Right renal cortex interstitium (tissue), 3 donors: ENCODE results near the gene GABRG3. TPM values are rescaled to one million over a fixed set of nuclear protein-coding genes. Genes with fewer than 3 reads are reported as not detected.

ENCODE experiments used
- DNase-seq, 3 donors: peaks; one replicate each; pipeline ENCODE4 v3.0.0-alpha.2; 2013; ENCODE audit warnings: low read depth in 3 of 3, low spot score in 2 of 3
- polyA plus RNA-seq, 3 donors: library from polyadenylated mRNA; unstranded; fragments of 120-200 nt; gene quantifications; one replicate each; pipeline ENCODE4 v1.2.1, GENCODE V29; 2013; ENCODE audit not compliant: insufficient read length in 3 of 3

Gene GABRG3
- polyA plus RNA-seq, 3 donors, result 0.96 to 2.4 (median 2.2) TPM

DNA sequence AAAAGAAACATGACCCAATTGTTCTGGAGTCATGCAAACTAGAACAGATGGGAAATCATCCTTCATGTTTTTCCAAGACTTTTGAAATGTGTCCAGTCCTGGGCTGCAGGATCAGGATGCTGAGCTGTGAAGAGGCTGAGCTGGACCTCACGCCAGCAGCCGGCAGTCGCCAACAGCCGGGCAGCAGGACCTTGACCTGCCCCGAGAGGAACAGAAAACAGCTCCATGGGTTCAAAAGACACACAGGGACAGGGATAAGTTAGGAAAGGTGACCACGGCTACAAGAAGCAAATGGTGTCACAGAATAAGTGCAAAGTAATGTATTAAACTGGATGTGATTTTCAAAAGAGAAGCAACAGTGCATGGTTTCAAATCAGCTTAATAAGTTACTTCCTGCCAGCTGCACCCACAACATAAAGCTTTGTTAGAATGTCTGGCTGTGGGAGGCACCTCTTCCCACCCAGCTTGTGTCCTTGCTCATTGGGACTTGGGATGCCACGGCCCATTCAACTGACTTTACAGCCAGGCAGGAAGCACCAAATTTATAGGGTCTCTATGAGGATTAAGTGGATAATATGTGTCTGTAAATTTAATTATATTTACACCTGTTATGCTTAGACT, 266.4 kb downstream of the GABRG3 start:
- no peak for DNase-seq

DNA sequence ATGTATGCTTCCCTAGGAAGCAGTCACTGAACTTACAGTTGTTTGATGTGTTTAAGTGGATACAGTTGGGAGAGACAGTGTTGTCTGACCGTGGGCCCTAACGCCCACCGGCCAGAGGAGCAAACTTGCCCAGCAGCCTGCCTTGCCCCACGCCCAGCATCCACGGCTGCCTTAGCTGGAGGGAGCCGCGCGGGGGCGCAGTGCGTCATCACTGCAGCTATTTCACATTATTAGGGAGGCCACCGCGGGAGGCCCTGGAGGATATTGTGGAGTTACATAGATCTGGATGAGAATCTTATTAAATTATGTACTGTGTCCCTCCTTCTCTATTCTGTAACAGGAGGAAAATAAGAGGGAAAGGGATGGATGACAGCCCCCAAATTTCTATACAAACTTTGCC, 267.2 kb downstream of the GABRG3 start:
- no peak for DNase-seq

DNA sequence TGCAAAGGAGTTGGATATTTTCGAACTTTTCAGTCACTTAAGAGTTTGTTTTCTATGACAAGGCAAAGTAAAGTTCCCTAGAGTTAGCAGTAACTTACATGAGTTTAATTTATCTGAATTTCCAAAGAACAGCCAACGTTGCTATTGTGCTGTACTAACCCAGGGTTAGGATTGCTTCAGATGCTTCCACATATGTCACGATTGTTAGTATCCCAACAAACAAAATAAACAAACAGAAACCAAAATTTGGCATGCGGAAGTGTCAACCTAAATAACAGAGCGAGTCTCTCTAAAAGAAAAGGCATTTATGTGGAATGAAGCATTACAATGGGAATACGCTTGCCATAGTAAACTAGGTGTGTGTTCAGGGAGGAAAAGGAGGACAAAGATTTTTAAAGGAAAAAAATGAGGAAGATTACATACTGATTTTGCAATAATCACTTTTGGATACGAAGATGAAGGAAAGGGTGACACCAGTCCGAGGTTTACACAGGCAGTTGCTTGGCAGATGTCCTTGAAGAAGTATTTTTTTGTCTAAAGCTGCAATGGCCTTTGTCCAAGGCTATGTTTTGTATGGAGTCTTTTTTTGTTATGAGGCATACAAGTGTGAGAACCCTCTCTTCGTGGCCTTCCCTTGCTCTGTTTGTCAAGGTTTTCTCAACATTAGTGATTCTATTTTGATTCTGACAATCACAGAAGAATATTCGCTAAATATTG, 267.9 kb downstream of the GABRG3 start:
- DNase-seq, result no peak

DNA sequence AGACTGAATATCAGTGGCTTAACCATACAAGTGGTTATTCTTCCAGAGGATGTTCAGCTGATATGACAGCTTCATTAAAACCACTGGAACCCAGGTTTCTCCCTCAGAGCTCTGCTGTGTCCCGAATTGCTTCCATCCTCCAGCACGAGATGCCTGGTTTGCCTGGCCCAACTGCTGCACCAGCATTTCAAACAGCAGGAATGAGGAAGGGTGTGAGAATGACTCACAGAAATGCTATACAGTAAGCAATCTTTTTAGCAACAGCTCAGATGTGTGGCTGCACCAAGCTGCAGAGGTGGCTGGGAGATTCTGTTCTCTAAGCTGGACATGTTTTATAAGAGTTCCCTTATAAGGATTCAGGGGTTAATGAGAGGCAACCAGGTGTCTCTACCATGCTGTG, 271.0 kb downstream of the GABRG3 start:
- DNase-seq, result no peak

DNA sequence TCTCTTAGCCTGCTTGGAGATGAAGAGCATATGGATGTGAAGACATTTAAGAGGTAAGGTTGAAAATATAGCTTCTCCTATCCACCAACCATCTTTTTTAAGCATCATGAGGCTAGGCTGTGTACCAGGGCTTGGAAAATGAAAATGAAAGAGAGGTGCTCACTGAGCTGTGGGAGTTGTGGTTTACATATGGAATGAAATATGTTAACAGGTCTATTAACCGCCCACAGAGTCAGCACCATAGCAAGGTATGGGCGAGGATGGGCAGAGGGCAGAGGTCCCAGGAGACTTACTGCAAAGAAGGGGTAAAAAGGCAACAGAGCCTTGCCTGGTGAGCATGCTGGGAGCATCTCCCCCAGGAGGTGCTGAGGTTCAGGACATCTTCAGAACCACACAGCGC, 273.1 kb downstream of the GABRG3 start:
- no peak for DNase-seq

DNA sequence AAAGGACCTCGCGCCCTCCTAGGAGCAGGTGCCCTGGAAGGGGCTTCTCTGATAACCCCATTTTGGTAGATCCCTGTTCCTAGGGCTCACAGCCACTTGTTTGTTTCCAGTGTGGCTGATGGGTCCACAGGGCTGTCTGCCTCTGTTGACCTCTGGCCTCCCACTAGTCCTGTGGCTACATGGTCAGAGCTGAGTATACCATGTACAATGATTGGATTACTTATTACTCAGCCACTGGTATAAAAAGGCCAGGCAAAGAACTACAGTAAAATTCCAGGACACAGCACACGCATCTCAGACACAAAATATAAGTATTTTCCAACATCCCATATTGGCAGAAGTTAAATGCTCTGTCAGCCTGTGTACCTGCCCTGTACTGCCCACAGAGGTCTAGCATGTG, 277.3 kb downstream of the GABRG3 start:
- DNase-seq, result no peak

DNA sequence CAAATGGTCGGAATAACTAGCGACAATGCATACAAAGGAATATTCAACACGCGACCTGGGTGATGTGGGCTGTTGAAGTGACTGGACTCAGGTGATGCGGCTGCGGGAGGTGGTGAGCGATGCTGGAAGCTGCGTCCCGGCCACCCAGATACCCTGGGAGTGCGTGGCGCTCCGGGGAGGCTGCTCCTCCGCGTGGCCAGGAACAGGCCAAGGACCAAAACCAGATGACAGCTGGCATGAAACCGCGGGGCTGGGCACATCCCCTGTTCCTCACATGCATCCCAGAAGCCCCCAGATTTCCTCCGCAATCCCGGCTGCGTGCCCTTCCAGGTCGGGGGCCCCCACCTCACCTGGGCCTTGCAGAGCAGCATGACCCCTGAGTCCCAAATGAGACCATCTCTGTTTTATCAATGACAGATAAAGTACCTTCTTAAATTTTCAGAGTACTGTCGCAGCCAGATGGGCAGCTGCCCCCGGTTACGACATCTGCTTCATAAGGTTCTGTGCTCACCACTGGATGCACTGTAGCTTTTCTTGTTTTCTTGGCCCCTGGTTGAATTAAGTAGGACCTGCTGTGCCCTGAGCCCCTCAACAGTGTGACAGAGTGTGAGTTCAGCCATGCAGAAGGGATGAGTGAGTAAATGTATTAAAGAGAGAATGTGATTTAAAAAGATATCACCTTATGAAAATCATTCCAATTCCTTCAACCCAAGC, 278.2 kb downstream of the GABRG3 start:
- no peak for DNase-seq

DNA sequence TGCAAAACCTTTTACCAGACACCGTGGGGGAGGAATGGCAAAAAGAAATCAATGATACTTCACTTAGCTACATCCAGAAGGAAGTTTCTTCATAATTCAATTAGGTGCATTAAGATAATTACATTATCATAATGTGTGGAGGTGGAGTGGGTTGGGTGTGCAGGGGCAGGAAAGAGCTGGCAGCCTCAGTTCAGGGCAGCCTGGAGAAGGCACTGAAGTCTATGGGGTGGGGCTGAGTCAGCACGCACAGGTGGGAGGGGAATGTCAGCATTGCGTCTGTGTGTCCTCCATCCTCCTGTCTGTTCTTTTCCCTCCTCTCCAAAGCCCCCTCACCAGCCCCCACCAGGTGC, 278.8 kb downstream of the GABRG3 start:
- no peak for DNase-seq

DNA sequence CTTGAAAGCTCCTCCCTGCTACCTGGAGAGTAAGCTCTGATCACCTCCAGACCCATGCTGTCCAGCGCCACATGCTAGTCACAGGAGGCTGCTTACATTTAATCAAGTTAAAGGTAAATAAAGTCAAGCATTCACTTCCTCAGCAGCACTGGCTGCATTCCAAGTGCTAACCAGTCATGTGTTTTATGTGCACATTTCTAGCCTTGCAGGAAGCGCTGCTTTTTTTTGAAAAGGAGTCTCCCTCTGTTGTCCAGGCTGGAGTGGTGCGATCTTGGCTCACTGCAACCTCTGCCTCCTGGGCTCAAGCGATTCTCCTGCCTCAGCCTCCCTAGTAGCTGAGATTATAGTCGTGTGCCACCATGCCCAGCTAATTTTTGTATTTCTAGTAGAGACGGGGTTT, 279.2 kb downstream of the GABRG3 start:
- DNase-seq, result no peak

DNA sequence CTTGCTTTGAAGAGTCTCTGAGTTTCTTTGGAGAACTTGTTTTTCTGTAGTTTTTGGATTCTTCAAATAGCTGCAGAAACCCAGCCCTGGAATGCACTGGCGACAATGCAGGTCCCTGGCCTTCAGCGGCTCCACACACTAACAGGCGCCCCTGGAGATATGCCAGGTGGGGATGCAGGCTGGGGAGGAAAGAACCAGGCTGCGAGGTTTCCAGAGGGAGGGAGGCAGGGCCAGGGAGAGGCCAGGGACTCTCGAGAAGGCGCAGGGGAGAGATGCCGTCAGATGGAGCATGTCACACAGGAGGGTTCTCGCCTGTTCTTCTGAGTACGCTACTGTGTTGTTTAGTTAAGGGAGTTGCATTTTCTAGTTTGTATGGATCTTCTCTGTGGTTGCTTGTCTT, 283.1 kb downstream of the GABRG3 start:
- no peak for DNase-seq

DNA sequence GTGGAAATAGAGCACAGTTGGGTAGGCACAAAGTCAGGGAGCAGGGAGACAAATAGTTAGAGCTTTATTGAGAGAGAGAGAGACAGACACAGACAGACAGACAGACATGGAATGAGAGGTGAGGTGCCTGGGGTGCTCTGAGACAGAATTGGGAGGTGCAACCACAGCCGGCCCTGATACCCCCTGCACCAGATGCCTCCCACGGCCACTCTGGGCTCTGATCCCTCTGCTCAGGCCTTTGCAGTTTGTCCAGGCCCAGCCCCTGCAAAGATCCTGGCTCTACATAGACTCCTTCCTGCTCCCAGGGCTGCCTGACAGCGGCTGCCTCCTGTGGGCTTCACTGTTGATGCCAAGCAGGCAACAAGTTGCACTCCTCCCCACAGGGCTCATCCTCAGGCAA, 283.8 kb downstream of the GABRG3 start:
- DNase-seq, result no peak

DNA sequence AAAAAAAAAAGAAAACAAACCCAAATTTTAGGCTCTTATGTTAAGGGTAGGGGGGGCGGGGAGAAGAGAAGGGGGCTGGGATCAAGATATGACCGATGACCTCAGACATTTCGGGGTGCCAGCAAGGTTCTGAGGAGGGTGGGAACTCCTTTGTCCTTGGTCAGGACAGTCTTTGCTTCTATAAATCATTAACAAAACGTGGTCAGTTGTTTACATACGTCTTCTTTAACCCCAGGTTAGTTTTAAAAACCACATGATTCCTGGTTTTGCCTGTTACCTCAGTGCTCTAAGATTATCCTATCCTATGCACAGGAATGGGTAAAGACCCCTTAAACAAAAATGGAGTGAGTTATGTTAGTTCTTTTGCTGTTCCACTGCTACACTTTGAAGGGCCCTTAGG, 285.5 kb downstream of the GABRG3 start:
- DNase-seq, result no peak

DNA sequence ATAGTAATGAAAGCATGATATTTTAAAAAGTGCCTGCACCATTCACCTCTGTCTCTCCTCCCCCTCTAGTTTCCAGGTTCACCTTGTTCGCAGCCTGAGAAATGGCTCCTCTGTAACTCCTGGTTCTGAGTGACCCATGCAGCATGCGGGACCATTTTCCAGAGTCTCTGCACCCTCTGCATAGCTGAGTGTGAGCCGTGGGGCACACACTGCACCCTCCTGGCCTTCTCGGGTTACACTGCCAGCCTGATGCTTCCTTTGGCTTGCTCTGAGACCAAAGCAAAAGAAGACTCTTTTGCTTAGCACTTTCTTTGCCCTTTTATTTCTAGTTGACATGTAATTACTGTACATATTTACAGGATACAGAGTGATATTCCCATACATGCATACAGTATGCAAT, 287.3 kb downstream of the GABRG3 start:
- no peak for DNase-seq

DNA sequence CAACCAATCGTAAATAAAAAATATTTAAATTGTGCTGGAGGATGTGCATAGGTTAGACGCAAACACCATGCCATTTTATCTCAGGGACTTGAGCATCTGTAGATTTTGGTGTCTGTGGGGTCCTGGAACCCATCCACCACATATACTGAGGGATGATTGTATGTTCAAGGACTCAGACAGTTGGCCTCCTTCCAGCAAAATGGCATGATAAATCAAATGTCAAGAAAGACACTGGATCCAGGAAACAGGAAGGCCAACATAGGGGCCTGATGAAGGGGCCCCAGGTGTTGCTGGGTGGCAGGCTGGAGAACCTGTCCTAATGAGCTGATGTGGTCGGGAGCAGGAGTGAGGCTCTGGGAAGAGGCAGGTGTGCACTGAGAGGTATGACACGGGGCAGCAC, 289.5 kb downstream of the GABRG3 start:
- DNase-seq, result no peak

DNA sequence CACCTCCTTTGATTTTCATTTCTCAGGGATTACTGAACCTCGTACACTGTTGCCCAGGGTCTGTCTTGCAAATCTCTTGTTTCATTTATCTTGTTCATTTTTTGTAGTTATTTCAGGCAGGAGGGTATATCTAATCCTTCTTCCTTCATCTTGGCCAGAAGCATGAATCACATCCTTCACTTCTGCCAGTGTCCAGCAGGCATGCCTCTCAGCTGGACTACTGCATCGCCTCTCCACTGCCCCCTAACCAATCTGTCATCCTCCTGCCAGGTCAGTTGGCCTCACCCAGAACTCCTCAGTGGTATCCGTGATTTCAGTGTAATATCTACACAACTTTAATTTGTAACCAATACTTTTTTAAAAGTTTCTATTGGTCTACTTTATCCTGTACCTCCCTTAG, 297.9 kb downstream of the GABRG3 start:
- no peak for DNase-seq

DNA sequence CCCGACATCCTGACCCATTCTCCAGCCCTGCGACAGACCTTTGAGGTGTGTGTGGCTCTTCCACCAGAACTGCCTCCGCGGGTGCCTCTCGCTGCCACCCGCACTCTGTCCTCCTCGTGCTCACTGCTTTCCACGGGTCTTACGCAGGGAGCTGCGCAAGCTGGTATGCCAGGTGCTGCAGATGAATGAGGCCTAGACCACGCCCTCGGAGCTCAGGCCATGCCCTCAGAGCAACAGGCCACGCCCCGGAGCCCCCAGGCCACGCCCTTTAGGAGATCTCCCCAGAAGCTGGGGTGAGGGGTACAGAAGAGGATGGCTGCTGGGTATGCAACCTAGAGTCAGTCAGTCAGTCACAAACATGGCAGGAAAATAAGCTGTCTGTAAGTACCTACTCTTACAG, 300.3 kb downstream of the GABRG3 start:
- no peak for DNase-seq

DNA sequence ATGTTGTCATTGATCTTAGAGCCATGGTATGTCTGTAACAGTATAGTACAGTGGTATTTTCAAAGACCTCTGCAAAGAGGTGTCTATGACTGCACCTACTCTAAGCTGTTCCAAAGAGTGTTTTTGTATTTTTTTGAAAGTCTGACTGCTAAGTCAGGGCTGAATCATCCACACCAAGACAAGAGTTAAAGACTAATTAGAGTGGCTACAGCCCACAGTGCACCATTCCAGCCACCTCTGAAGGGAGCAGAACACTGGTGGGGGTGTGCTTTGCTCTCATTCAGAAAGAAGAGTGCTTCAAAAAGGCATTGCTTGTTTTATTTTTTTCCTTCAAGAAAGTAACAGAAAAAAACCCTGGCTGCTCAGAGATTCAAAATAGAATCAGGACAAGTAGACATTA, 301.4 kb downstream of the GABRG3 start:
- no peak for DNase-seq

DNA sequence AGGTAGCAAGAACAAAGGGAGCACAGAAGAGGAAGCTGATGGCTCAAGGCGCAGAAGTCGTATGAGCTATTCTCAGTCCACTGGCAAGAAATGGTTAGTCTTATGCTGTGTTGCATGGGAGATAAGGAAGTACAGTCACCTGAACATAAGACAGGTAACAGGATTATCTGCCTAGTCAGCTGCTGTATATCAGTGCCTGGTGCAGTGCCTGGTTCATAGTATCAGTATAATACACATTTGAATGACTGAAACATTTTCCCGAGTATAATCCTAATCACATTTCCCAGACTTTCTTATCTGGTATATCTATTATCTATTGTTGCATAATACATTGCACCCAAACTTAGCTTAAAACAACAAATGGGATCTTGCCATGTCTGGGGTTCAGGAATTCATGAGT, 302.5 kb downstream of the GABRG3 start:
- no peak for DNase-seq

DNA sequence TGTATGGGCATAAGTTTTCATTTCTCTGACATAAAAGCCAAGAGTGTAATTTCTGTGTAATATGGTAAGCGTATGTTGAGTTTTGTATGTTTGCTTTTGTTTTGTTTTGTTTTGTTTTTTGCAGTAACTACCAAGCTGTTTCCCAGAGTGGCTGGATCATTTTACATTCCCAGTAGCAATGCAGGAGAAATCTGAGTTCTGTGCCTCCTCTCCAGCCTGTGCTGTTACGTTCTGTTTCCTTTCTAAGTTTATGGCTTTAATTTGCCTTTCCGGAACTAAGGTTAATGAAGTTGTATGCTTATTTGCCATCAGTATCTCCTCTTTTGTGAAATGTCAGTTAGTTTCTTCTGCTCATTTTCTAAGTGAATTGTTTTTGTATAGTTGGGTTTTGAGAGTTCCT, 307.8 kb downstream of the GABRG3 start:
- DNase-seq, result no peak

DNA sequence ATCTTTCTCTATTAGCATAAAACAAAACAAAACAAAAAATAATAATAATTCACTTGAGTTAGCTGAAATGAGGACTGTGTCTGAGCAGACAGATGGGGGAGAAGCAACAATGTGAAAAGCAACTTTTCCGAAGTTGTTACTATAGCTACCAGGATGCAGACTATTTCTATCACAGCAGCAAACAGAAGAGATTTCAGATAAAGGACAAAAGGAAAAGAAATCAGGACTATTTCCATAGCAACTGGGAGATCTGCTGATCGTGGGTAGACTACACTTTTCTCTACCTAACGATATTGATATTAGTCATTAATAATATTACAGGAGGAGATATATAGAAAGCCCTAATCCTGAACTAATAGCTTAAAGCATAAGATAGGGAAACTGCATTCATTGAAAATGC, 321.7 kb downstream of the GABRG3 start:
- no peak for DNase-seq

DNA sequence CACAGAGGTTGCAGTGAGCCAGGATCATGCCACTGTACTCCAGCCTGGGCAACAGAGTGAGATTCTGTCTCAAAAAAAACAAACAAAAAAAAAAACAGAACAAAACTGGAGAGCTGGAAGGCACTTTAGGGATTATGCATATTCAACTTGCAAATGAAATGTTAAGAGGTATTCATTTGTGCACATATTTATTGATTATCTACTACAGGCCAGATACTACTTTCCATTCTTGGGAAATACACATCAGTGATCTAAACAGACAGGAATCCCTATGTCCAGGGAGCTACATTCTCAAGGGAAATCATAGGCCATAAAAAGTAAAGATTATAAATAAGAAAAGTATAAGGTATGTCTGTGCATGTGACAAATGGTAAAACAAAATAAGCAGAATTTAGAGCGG, 322.6 kb downstream of the GABRG3 start:
- no peak for DNase-seq

DNA sequence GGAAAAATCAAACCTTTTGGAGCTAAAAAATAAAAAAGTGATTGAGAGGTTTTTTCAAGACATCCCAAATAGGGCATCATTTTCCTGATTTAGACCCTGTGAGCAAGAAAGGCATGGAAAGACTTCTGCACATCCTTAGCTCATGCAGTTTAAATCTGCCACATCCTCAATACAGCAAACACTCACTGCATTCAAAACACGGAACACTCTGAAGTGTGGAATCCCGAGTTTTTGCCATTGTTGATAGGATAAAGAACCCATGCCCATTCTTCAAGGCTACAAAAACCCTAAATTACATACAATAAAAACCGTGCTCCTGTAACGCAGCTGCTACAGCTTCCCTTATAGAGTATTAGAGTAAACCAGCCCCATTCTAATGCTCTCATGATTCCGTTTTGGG, 346.8 kb downstream of the GABRG3 start:
- no peak for DNase-seq
